ENCODE results near the gene CYB5B. TPM values are rescaled to one million over a fixed set of nuclear protein-coding genes. Genes with fewer than 3 reads are reported as not detected.

The CYB5B gene
- total and polyA plus RNA-seq, 2 donors (not counting 3 experiments of a cell fraction or from before 2014, with no cell fraction given) = 175 to 176 TPM

DNA sequence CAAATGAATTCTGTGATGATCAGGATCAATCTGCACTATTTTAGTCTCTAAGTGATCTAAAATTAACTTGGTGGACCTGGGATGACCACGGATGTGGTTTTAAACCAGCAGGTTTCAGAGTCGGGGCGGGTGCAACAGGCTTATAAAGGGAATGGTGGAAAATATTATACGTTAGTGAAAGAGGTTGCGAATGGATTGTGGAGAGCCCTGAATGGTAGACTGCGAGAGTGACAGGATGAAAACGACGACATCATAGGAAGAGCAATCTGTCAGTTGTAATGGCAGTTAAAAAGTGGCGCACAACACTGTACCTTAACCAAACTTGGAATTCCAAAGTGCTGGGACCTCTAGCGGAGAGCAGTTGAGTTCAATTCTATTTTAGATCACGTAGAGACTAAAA, 1.2 kb upstream of the CYB5B start:
- H4K20me1 ChIP-seq (replicated peaks; ENCODE audit: control insufficient read depth, extremely low read depth, insufficient read depth, low read length) = no peaks in the 10 kb centered on the region
- H3K9ac ChIP-seq (replicated peaks; ENCODE audit: extremely low read depth, insufficient read depth, low read length) = no peak overlapping the region
- H3K4me1 ChIP-seq (ENCODE audit: control insufficient read depth, extremely low read depth, insufficient read depth, low read length) = peaks cover 10% of the 10 kb centered on the region
- CTCF ChIA-PET = no interaction called here
- FAIRE-seq = no peak
- H3K4me2 ChIP-seq (ENCODE audit: insufficient read depth, low read length) = no peak overlapping the region
- intact Hi-C loops (cut with micrococcal nuclease) (no loop called here), dilution Hi-C loops (cut with MboI; ENCODE audit: extremely low pct_ligation_motif_present, low sequenced_read_pairs) (no loop called here)
- no peaks in the 10 kb centered on the region for H3K9me3 ChIP-seq (replicated peaks; ENCODE audit: control insufficient read depth, insufficient read depth, low read length)
- no peak for DNase-seq (ENCODE audit: low read depth, low spot score)
- no peaks in the 10 kb centered on the region for H3K27me3 ChIP-seq (ENCODE audit: control insufficient read depth in 2 of 2, insufficient read depth in 2 of 2, low read length in 2 of 2)
- TF ChIP-seq JUN (IDR thresholded peaks at IDR 0.05; ENCODE audit: borderline replicate concordance, insufficient read depth, insufficient read length, low read depth) (no peak), POLR2A (IDR thresholded peaks at IDR 0.05; ENCODE audit: low read depth, low read length) (no peak), MYC (IDR thresholded peaks at IDR 0.05; ENCODE audit: low read depth, low read length) (no peak), POLR2AphosphoS5 (IDR thresholded peaks at IDR 0.05; ENCODE audit: insufficient read depth, low read depth, low read length) (no peak), EZH2 (IDR thresholded peaks at IDR 0.05; ENCODE audit: borderline replicate concordance, low read depth, low read length, severe bottlenecking) (no peak), GATA2 (IDR thresholded peaks at IDR 0.05; ENCODE audit: insufficient read depth, insufficient read length, low read depth, low read length) (no peak), FOS (IDR thresholded peaks at IDR 0.05; ENCODE audit: borderline replicate concordance, insufficient read depth, low read length) (no peak)
- TF ChIP-seq, protein P1, sequence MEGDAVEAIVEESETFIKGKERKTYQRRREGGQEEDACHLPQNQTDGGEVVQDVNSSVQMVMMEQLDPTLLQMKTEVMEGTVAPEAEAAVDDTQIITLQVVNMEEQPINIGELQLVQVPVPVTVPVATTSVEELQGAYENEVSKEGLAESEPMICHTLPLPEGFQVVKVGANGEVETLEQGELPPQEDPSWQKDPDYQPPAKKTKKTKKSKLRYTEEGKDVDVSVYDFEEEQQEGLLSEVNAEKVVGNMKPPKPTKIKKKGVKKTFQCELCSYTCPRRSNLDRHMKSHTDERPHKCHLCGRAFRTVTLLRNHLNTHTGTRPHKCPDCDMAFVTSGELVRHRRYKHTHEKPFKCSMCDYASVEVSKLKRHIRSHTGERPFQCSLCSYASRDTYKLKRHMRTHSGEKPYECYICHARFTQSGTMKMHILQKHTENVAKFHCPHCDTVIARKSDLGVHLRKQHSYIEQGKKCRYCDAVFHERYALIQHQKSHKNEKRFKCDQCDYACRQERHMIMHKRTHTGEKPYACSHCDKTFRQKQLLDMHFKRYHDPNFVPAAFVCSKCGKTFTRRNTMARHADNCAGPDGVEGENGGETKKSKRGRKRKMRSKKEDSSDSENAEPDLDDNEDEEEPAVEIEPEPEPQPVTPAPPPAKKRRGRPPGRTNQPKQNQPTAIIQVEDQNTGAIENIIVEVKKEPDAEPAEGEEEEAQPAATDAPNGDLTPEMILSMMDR (IDR thresholded peaks at IDR 0.05; ENCODE audit: extremely low read depth in 1 of 2, insufficient read depth in 1 of 2, low read depth in 1 of 2, low read length in 2 of 2) = no peak
- TF ChIP-seq, protein P2, sequence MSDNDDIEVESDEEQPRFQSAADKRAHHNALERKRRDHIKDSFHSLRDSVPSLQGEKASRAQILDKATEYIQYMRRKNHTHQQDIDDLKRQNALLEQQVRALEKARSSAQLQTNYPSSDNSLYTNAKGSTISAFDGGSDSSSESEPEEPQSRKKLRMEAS (IDR thresholded peaks at IDR 0.05; ENCODE audit: insufficient read depth, insufficient read length) = no peak
- no peaks in the 10 kb centered on the region for H3K9me1 ChIP-seq (replicated peaks; ENCODE audit: control insufficient read depth, extremely low read depth, insufficient read depth, low read length)
- no peak overlapping the region for H2AFZ ChIP-seq (ENCODE audit: low read depth, low read length)
- BruUV-seq (replicated peaks) = no TSS peak
- no peak overlapping the region for H3K4me3 ChIP-seq (replicated peaks in 1 of 3; ENCODE audit: insufficient read depth in 1 of 3, low read depth in 1 of 3, low read length in 3 of 3)
- peaks cover 0 to 2% of the 10 kb centered on the region in 2 experiments for H3K36me3 ChIP-seq (ENCODE audit: control insufficient read depth in 2 of 2, extremely low read depth in 1 of 2, insufficient read depth in 2 of 2, low read length in 2 of 2)
- POLR2A ChIA-PET = no interaction called here
- peaks cover 34% of the 10 kb centered on the region for H3K79me2 ChIP-seq (ENCODE audit: control insufficient read depth, insufficient read depth, low read length)
- no peak overlapping the region for H3K27ac ChIP-seq (ENCODE audit: insufficient read depth, low read depth, low read length)

Measured in endothelial cell of umbilical vein (primary cell).